HG03378 (cell line): Measurements from ENCODE around the gene HES1.
A peak's percentile ranks its signal among the peaks of the same experiment; 100 is the strongest.

Source experiments
- ATAC-seq: cut with Tn5 transposase; IDR thresholded peaks from one replicate; pipeline ENCODE4 v1.9.1; 2021; ENCODE audit warnings: mild to moderate bottlenecking, moderate library complexity; ENCODE audit not compliant: unreplicated experiment

Gene HES1

GRCh38 chr3:194101592-194102432, 34.1 kb upstream of the HES1 start:
- ATAC-seq = peak; percentile 27

DNA sequence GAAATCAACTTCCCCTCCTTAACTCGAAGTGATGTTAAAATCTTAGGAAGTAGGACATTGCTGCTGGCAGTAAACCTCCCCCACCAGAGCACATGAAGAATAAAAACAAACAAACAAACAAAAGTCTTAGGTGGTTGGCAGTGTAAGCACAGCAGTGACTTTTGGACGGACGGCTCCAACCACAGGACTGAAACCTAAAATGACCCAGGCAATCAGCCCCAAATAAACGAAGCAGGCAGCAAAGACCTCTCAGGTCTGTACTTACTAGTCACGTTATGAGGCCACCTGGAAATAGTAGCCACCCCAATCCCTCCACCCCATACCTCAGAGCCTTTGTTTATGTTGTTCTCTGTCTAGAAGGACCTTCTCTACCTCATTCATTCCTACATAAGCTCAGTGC, 33.5 kb upstream of the HES1 start:
- no peak for ATAC-seq

DNA sequence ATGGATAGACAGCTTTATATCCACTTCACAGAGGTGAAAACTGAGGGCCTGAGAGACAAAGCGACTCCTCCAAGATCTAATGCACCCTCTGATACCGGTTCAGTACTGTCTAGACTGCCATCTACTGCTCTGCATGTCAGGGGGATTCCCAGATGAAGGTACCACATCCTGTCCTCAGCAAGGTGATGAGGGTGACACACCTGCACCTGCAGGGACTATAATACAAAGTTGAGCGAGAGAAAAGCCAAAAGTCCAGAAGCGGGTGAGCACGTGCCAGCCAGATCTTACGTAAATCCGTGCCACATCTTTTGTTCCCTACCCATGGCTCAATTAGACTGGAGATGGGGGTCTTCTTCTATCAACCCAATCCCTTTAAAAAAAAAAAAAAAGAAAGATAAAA, 32.4 kb upstream of the HES1 start:
- no peak for ATAC-seq

DNA sequence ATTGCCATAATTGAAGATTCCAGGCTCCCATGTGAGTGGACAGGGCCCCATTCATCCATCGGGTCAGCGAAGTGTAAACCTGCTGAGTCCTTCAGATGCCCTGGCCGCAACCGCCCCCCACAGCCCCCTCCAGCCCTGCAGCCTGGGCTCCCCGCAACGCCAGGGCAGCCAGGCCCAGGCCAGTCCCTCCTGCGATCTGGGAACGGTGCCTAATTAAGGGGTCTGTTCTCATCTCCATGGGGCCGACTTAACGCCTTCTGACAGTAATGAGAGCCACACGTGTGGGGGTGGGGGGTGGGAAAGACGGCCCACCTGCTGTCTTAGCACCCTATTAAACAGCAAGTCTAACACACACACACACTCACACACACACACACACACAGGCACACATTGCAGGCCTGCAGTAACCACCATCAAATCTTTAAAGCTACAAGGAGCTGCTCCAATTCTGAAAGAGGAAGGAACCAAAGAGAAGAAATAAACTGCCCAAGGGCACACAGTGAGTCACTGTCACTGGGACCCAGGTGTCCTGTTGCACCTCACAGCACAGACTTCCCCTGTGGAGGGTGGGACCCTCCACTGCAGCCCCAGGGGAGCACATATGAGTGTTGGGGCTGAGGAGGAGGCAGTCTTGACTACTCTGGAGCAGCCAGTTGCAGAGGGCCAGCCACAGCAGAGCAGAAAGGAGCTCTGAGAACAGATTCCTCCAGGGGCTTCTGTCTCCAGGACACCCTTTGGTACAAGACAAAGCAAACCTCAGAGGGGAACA, 31.8 kb upstream of the HES1 start:
- ATAC-seq = peak; percentile 28

DNA sequence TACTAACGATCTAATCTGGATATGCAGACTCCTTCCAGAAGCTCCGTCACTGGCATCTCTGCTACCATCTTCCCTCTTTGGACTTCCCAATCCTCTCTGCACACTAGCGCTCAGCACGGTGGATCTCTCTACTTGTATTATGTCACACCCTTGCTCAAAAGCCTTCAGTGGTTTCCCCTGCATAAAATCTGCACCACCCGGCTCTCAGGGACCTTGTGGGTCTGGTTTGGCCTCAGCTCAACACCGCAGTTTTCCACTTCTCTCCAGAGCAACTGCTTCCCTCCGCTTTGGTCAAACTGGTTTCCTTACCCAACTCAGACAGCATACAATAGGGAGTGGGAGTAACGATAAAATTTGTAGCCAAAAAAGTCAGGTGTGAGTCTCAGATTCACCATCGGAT, 30.7 kb upstream of the HES1 start:
- no peak for ATAC-seq

GRCh38 chr3:194107107-194107506, 28.8 kb upstream of the HES1 start:
- no peak for ATAC-seq

DNA sequence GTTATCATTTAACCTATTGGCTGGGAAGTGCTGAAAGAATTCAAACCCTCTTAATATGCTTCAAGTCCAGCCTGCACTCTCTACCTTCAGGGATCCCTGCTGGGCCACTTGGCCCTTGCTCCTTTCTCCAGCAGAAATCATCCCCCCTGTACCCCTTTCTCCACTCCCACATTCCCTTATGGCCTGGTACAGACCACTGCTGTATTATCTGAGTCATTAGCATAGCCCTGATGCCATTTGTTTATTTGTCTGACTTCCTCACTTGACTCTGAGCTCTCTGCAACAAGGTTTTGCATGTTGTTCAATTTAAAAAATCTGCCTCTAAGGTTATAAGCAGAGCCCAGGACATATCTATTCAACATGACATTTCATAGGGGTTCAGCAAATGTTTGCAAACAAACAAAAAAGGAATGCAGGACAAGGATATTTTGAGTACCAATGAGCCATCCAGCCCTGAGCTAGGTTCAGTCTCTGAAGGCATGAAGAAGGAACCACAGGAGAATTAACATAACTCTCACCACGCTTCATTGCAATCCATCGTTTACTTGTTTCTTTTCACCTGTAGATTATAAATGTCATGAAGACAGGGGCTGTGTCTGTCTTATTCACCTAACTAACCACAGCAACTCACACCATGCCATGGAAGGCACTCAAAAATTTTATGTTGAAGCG, 26.6 kb upstream of the HES1 start:
- ATAC-seq = no peak

DNA sequence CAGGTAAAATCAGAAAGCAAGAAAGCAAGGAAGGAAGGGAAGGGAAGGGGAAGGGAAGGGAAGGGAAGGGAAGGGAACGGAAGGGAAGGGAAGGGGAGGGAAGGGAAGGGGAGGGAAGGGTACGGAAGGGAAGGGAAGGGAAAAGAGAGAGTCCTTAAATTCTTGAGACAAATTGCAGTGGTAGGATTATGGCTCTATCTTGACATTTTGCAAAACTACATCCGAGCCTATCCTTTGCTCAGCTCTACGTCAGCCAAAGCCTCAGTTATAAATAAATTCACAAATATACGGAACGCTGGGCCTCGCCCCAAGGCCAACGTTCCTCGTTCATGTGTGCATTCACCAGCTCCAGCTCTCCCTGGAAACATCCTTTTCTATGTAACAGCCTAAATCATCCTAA, 25.5 kb upstream of the HES1 start:
- no peak for ATAC-seq

GRCh38 chr3:194111336-194111735, 24.6 kb upstream of the HES1 start:
- ATAC-seq = no peak

- no peak for ATAC-seq
Measured at GRCh38 chr3:194112120-194113106, 23.5 kb upstream of the HES1 start.

GRCh38 chr3:194114123-194114522, 21.8 kb upstream of the HES1 start:
- ATAC-seq = no peak

DNA sequence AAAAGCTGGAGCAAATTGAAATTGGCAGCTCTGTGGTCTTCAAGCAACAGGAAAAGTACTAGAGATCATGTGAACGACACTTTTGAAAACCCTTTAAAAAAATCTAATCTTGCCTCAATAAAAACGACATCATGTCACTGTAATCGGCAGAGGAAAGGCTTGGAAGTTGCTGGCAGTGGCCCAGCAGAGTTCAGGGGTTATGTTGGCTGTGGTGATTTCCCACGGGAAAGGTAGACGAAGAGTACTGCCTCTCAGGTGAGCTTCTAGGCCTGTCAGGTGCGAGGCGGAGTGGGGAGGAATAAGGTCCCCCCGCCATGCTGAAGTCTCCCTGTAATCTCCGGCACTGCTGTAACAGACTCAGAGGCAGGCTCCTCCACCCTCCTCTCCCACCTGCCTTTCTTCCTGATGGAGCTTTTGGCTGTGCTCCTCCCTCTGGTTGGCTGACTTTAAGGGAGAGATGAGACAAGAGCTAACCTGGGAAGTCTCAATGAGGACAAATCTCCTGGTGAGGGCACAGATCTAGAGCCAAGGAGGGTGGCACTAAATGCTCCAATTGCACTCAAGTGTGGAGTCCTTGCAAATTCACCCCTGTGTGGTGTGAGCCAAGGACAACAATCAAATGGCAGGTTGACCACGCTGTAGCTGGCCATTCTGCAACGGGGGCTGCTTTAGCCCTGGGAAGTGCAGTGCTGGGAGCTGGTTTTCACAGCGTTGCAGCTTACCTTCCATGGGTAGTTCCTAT, 18.7 kb upstream of the HES1 start:
- ATAC-seq = no peak

DNA sequence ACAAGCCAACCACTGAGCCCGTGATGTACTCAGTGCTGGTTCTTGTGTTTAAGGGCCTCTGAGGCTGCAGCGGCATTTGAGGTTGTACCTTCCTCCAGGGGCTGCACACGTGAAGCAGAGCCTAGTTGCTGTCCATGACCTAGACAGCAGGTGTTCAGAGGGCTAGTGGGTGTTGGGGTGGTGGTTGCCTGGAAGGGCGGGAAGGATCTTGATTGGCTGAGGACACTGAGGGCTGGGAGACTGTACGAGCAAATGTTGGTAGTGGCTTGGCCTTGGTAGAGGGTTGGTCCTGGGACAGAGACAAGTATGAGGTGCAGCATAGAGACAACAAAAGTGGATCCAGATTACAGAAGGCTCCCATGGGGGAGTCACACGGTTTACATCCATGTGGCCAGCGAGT, 17.0 kb upstream of the HES1 start:
- no peak for ATAC-seq

DNA sequence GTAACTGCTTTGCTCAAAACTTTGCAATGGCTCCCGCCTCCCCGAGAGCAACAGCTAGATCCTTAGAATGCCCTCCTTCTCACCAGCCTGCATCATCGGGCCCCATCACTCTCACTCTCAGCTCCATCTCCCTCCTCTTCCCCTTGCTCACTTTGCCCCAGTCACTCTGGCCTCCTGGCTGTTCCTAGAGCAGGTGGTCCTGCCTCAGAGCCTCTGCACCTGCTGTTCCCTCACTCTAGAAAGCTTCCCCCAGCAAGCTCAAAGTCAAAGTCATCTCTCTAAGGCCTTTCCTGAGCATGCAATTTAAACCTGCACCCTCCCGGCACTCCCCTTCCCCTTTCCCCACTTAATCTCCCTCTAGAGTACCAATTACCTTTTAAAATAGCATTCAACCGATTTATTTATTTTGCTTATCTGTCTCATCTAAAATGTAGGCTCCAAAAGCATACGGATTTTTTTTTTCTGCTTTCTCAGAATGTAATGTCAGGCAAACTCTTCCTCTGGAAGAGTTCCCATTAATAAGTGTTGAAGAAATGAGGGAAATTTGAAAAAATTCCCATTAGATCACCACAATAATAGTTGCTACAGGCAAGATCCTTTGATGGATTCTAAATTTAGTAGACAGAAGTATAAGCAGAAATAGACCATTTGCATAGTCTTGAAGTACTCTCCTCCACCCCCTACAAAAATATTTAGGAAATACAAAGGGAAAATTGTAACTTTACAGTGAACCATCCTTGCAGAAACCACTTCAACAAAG, 15.9 kb upstream of the HES1 start:
- no peak for ATAC-seq

DNA sequence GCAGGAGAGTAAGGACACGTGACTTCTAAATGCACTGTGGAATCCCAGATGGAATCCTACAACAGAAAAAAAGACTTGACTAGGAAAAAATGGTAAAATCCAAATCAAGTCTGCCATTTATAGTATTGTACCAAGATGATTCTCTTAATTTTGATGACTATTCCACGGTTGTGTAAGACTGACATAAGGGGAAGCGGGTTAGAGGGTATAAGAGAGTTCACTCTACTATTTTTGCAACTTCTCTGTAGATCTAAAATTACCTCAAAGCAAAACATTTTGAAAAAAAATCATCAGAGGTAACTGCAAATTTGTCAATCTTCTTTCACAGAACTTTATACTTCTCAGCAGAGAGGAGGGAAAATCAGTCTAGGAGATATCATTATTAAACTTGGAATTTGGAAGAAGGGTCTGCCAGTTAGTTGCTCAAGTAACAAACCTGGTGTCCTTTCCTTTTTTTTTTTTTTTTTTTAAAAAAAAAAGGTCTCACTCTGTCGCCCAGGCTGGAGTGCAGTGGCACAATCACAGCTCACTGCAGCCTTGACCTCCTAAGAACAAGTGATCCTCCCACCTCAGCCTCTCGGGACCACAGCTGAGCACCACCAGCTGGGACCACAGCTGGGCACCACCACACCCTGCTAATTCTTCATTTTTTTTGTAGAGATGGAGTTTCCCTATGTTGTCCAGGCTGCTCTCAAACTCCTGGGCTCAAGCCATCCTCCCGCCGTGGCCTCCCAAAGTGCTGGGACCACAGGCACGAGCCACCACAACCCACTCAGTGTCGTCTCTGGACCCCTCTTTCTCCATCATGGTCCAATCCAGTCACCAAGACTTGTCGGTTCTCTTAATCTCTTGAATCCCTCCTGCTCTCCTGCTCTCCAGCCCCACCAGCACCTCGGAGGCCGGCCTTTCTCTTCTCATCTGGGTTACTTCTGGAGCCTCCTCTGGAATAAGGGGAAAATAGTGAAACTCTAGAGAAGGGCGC, 14.9 kb upstream of the HES1 start:
- no peak for ATAC-seq

- no peak for ATAC-seq
Measured at GRCh38 chr3:194121891-194122631, 13.9 kb upstream of the HES1 start.

DNA sequence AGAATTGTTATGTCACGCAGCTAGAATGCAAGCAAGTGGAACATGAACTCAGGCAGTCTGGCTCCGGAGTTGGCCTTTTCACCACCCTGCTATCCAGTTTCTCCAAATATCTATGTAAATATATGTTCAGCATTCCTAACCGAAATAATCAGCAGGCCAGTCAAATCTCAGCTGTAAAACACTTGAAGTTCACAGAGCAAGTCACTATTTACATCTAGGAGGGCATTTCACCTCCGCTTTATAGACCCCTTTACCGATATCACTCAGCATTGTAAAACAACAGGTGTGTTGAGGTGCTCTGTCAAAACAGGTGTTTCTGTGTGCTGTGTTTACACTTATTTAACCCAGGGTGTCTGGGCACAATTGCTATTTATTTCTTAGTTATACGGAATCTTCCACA, 12.2 kb upstream of the HES1 start:
- ATAC-seq = no peak
